NB4 (cell line): Measurements from ENCODE around the gene TFEB.

Experiments
- CTCF ChIP-seq: IDR thresholded peaks from one replicate; pipeline ENCODE4 v1.5.1; 2012; ENCODE audit warnings: low read depth, low read length
- POLR2A ChIP-seq: IDR thresholded peaks from 2 replicates; pipeline ENCODE4 v1.6.1; 2011; ENCODE audit warnings: mild to moderate bottlenecking; ENCODE audit not compliant: insufficient read length; ENCODE audit errors: extremely low read depth

DNA sequence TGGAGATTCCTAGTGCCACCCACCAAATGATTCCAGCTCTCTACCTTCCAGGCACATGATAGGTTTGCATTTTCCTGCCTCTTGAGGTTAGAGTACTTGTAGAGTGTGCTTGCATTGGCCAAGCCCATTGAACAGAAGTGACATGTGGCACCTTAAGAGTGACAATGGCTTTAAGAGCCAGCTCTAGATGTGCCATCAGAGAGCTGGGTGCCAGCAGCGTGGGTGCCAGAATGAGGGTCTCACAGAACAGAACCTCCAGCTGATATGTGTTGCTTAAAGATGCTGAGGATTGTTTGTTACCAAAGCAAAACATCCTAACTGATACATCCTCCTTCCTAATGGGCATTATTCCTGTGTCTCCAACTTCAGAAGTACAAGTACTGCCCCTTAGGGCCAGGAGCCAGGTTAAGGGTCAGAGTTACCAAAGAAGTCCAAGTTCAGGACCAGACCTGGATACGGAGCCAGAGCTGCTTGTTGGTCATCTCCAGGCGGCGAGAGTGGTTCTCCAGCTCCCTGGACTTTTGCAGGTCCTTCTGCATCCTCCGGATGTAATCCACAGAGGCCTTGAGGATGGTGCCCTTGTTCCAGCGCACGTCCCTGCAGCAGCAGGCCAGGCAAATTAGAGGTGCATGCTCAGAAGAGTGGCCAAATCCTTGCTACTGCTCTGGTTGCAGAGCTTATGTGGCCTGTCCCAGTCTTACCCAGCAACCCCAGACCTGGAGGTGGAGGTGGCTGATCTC lies 49.6 kb downstream of the TFEB start:
- no peak for TF ChIP-seq CTCF
- TF ChIP-seq POLR2A, result no peak
